GM18498 (cell line): Measurements from ENCODE around the gene SLC17A5.
"Not testable (repeated sequence)": the region's sequence is repeated elsewhere in the genome, so short reads cannot be mapped to it uniquely, and the experiment has no call there.

Experiments
- ATAC-seq: cut with Tn5 transposase; IDR thresholded peaks from one replicate; pipeline ENCODE4 v1.9.1; 2021; ENCODE audit warnings: mild to moderate bottlenecking, moderate library complexity; ENCODE audit not compliant: unreplicated experiment

SLC17A5 gene

GRCh38 chr6:73653571-73654424 lies at the start of gene SLC17A5:
Gene SLC17A5, minus strand, starts transcription at chr6:73653992. Its CDS starts 106 bp downstream, at chr6:73653886.
- peak; percentile 89 for ATAC-seq

DNA sequence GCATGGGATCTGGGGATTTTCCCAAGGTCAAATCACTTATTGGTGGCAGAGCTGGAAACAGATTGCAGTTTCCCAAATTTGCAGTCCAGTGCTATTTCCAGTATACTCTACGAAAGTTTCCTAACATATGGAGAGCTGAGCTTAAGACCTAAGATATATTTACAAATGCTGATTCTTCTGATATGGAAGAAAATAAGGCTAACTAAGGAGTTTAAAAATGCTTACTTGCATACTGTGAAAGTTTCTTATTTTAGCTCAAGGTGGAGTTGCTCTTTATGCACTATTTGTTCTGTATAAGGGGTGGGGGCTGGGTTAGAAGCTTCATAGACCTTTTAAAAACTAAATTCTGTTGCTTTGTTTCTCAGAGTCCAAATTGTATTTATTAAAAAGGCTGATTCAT lies 49.7 kb upstream of the SLC17A5 start:
- no peak for ATAC-seq

DNA sequence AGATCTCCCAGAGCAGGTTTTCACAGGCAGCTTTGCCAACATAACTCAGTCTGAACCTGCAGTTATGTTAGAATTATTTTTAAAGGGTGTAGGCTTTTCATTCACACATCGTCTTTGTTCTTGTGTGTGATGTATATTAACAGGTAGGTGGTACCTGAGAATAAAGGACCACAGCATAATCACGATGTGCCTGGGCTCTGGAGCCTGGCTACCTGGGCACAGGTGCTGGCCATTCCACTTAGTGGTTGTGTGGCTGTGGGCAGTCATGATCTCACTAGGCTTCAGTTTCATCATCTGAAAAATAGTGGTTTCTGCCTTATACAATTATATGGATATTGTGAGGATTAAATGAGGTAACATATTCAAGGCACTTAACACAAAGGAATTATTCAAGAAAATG lies 48.7 kb upstream of the SLC17A5 start:
- ATAC-seq = no peak

GRCh38 chr6:73699676-73700459 lies 46.1 kb upstream of the SLC17A5 start:
- no peak for ATAC-seq

GRCh38 chr6:73696966-73697655 lies 43.3 kb upstream of the SLC17A5 start:
- ATAC-seq = peak; percentile 47

GRCh38 chr6:73695619-73696421 lies 42.0 kb upstream of the SLC17A5 start, which contains the start of gene CD109:
Gene CD109, plus strand, starts transcription at chr6:73696203. Its CDS starts 13 bp downstream, at chr6:73696216.
- peak; percentile 68 for ATAC-seq

- ATAC-seq = no peak
These were observed 41.1 kb upstream of the SLC17A5 start for GRCh38 chr6:73694711-73695411.

GRCh38 chr6:73691512-73691911 lies 37.7 kb upstream of the SLC17A5 start:
- ATAC-seq = no peak

DNA sequence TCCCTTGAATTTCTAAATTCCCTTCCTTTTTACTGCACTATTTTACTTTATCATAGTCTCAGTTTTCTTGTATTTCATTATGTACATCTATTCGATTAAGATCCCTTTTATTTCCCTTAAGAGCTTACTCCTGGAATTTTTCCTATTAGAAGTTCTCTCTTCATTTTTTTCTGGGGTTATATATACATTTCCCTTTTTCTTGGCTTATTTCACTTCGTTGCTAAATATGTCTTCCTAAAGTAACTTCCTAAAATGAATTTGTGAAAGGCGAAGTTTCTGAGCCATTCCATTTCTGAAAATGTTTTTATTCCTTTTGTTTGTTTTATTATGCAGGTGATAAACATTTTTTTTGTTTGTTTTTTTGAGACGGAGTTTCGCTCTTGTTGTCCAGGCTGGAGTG lies 36.3 kb upstream of the SLC17A5 start:
- no peak for ATAC-seq

DNA sequence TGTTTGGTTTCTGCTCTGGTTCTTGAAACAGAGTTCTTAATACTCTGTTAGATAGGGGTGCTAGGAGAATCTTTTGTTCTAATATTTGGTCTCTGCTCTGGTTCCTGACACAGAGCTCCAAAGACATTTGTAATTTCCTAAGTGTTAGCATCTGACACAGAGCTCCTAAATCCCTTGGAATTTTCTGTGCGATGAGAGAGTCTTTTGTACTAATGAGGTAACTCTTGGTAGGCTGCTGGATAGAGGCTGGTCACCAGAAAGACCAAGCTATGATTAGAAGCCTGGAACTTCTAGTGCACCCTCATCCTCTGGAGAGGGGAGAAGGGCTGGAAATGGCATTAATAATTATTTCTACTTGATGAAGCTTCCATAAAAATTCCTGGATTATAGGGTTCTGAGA lies 34.6 kb upstream of the SLC17A5 start:
- ATAC-seq = no peak

GRCh38 chr6:73683574-73683973 lies 29.8 kb upstream of the SLC17A5 start:
- not testable (repeated sequence) for ATAC-seq

DNA sequence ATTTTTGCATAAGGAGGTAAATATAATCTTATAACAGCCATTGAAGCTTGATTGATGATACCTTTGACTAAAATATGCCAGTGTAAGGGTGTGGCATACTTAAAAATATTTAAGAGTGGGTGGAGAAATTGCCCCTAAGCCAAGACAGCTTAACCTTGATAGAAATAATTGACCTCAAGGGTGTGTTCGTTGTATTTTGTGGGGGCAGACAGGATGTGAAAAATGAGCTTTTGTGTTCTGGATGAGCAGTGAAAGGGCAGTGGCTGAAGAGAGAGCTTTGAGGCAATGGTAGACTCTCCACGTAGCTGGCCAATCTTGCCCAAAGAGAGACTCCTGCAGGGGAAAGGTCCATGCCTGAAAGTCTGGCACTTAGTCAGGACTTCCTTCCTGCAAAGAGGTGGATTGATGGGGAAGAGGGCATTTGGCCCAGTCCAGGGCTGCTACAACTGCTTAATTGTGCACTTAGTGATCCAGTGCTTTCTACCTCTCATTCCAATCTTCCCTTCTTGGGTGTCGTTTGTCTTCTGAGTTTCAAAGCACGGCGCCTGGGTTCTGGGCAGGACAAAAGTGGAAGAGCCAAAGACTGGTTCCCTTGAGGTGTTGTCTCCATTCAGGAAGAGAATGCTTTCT lies 26.6 kb upstream of the SLC17A5 start:
- no peak for ATAC-seq

DNA sequence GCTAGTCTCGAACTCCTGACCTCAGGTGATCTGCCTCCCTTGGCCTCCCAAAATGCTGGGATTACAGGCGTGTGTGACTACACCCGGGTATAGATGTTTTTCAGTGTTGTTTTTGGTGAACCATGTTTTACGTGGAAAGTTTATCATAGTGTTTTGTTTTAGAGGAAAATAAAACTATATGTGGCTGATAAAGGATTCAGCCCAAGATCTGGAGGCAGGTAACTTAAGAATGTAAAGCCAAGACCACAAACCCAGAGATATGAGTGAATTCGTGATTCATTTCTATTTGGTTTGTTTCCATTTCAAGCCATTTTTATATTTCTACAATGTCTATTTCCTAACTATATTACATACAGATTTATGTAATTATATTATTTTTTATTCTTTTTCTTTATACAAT lies 26.1 kb upstream of the SLC17A5 start:
- not testable (repeated sequence) for ATAC-seq

DNA sequence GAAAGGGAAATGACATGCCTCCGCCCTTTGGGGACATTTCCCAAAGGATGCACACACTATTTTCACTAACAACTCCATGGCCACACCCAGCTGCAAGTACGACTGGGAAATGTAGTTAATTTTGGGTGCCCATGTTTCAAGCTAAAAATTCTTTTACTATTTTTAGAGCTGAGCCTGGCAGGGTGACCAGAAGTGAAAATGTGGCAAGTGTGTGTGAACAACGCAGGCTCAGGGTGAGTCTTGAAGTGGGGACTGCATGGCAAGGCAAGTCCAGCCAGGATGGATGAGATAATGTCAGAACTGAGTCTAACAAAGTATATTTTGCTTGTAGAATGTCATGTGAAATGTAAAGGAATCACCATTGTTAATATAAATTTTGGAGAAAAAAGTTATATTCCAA lies 25.2 kb upstream of the SLC17A5 start:
- no peak for ATAC-seq

- peak; percentile 92 for ATAC-seq
These were observed 21.8 kb upstream of the SLC17A5 start for GRCh38 chr6:73675466-73676098.

GRCh38 chr6:73671911-73672685 lies 18.3 kb upstream of the SLC17A5 start:
- ATAC-seq = no peak

DNA sequence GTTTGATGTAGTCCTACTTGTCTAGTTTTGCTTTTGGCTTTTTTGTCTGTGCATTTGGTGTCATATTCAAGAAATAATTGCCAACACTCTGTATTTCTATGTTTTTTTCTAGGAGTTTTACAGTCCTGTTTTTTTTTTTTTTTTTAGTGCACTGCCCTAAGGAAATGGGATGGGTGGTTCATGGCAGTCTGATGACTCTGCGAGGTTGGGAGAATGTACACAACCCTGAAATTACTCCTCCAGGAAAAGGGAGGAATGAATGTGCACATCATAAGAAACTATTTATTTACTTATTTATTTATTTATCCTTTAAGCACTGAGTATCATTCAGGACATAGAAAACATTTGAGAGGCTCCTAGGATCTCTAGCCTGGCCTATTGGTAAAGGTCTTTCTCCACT lies 15.2 kb upstream of the SLC17A5 start:
- ATAC-seq = no peak

DNA sequence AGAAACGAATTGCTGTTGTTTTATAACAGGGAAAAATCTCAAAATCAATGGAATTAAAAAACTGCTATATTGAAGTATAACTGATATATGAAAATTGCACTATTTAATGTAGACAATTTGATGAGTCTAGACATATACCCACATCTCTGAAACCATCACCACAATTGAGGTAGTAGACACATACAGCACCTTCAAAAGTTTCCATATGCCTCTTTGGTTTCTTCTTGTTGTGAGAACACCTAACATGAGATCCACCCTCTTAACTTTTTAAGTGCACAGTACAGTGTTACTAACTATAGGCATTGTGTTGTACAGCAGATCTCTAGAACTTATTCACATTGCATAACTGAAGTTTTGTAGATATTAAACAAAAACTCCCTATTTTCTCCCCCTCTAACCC lies 14.0 kb upstream of the SLC17A5 start:
- no peak for ATAC-seq
